GM21367 (cell line): Measurements from ENCODE around the gene PCYT2.

ENCODE experiments used
- ATAC-seq: cut with Tn5 transposase; IDR thresholded peaks from one replicate; pipeline ENCODE4 v1.9.1; 2021; ENCODE audit not compliant: unreplicated experiment

Gene PCYT2

GRCh38 chr17:81914103-81914850 is 3.1 kb upstream of the PCYT2 start:
- no peak for ATAC-seq

- no peak for ATAC-seq
These were observed 2.3 kb upstream of the PCYT2 start for GRCh38 chr17:81913394-81914102.

DNA sequence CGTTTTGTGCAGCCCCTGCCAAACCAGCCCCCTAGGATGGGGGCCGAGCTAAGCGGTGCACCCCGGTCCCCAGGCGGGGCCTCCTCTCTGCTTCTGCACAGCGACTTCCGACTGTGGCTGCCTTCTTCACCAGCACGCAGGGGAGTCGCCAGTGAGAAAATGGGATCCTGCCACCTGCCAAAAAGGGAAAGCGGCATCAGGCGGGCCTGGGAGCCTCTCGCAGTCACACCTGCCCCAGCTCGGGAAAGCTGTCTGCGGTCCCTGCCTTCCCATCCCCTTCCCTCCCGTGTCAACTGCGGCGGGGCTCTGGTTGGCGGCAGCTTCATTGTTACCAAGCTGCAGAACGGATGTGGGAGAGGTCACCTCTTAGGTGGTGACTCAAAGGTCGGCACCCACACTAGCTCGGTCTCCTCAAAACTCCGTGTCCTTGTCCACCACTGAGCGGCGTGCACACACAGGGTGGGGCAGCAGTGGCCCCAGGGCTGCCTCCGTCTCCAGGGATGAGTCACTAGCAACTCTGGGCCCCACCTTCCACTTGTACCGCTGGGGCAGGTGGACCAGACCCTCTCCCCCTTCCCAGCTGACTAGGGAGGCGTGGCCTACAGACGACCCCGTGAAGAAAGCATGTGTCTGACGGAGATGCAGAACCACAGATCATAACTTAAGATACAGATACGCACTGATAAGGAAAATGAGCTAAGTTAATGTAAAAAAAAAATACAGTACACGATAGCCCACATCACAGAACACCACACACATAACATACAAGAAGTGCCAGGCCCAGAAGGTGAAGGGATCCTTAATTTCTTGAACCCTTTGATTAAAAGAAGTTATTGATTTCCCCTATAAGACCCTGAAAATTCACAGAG is 1.5 kb upstream of the PCYT2 start:
- ATAC-seq: no peak

GRCh38 chr17:81911969-81912368 is 770 bp upstream of the PCYT2 start:
- ATAC-seq: no peak

- ATAC-seq: no peak
These were observed 341 bp downstream of the PCYT2 start for GRCh38 chr17:81910840-81911276.

- no peak for ATAC-seq
These were observed 996 bp downstream of the PCYT2 start for GRCh38 chr17:81909966-81910839.

DNA sequence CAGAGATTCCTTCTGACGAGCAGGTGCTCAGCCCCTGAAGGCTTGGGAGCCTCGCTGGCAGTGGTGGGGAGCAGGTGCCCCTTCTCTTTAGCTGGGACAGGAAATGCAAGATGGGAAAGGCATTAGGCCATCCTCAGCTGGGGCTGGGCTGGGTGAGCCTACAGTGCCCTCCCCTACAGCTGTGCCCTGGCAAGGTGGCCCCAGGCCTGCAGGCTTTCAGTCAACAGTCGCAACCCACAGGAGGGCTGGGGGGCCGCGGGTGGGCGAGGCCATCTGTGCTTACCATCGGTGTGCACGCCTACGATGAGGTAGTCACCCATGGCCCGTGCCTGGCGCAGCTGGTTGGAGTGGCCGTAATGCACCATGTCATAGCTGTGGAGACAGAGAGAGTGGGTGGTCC is 2.0 kb downstream of the PCYT2 start:
- ATAC-seq: no peak

DNA sequence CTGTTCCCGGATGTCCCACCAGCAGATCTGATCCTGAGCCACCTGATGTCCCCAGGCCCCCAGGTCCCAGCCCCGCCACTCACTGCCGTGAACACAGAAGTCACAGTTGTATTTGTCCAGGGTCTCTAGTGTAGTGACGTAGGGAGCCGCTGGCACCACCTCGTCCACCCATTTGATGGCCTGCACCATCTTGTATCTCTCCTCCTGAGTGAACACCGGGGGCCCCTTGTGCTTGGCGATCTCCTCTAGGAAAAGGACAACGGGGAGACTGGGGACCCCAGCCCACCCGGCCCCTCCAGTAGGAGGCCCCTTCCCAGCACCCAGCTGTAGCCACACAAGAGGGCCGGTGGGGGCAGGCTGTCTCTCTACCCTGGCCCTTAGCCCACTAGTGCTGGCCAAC is 2.4 kb downstream of the PCYT2 start:
- ATAC-seq: no peak

DNA sequence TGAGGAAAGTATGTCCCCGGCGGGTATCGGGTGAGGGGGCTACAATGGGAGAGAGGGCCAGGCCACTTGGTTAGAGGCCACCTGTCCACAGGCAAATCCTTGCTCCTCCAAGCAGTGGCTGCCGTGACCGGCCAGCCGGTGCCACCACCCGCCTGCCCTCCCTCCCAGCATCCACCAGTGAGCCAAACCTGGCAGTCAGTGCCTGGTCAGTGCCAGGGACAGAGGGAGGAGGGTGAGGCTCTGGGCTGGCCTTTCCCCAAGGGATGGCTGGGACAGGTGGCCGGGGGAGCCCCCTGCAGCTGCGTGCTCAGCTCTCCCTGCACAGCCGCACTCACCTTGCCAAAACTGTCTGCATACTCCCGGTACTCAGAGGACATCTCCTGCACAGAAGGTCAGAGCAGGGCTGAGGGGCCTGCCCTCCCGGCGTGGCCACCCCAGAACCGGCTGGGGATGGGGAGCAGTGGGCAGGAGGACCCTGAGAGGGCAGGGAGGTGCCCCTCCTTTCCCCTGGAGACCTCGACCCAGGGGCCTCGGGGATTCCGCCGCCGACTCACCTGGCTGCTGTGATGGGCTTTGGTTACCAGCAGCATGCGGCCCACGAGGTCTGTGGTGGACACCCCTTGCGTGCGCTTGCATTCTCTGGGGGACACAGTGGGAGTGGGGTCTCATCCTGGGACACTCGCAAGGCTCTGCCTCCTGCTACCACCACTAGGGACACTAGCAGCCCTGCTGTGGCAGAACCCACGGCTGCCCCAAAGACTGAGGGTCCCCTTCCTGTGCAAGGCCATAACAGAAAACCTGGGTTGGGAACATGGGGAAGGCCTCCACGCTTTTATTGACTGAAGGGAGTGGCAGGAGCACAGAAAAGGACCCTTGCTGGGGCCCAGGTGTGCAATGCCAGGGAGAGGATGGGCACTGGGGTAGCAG is 3.7 kb downstream of the PCYT2 start:
- no peak for ATAC-seq

- no peak for ATAC-seq
These were observed 4.6 kb downstream of the PCYT2 start for GRCh38 chr17:81906476-81907218.

GRCh38 chr17:81905993-81906392 is 5.2 kb downstream of the PCYT2 start:
- no peak for ATAC-seq

GRCh38 chr17:81905424-81905875 is 5.7 kb downstream of the PCYT2 start:
- ATAC-seq: no peak

DNA sequence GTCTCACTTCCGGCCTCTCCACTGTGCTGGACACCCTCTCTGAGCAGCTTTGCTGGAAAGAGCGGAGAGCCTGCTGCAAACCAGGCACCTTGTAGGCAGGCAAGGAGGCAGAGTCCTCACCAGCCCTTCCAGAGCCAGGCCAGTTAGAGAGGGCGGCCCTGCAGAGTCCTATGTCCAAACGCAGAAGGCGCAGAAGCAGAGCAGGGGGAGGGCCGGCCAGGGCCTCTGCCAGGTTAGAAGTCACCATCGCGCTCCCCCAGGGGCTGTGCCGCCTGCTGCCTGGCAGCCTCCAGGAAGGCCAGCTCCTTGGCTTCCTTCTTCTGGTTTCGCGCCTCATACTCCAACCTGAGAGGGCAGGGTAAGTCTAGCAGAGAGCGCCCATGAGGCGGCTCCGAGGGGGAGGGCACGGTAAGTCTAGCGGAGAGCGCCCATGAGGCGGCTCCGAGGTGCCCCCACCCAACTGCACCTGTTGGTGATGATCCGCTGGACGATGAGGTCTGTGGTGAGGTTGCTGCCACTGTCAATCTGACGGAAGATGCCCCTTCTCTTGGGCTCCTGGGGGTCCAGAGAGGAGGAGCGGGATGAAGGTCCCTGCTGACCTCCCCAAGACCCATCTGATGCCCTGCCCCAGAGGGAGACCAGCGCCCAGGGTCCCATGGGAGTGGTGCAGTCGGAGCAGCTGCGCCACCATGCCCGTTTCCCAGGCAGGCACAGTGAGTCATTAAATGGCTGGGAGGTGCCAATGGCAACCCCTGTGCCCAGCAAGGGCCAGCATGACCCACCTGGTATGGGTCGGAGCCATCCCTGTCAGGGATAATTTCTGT is 6.4 kb downstream of the PCYT2 start:
- no peak for ATAC-seq

DNA sequence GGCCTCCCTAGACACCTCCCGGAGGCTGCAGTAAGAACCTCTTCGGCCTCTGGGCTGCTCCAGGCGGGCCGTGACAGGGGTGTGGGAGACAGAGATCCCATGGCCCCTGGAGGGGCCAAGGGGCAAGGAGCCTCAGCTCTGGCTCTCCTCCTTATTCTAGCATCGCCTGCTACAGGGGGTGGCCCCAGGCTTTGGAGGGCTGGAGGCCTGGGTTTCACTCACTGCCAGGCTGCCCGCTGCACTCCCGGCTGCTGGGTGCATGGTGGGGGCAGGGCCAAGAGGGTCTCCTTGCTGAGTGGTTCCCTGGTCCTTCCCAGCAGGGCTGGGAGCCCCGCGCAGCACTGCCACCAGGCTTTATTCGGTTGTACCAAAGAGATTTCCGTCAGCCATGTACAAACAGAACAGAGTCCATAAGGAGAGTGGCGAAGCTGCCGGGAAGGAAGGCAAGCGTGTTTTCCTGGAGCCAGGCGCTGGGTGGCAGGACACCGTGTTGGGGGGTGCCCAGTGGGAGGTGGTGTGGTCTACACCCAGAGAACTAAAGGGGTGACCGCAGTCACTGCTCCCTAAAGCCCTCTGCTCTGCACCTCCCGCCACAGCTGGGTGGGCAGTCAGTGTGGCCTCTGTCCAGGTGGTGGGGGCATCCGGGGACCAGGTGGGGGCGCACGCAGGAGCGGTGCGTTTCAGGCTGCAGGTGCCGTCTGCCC is 7.2 kb downstream of the PCYT2 start:
- no peak for ATAC-seq

- ATAC-seq: no peak
These were observed 7.8 kb downstream of the PCYT2 start for GRCh38 chr17:81903415-81903831.

DNA sequence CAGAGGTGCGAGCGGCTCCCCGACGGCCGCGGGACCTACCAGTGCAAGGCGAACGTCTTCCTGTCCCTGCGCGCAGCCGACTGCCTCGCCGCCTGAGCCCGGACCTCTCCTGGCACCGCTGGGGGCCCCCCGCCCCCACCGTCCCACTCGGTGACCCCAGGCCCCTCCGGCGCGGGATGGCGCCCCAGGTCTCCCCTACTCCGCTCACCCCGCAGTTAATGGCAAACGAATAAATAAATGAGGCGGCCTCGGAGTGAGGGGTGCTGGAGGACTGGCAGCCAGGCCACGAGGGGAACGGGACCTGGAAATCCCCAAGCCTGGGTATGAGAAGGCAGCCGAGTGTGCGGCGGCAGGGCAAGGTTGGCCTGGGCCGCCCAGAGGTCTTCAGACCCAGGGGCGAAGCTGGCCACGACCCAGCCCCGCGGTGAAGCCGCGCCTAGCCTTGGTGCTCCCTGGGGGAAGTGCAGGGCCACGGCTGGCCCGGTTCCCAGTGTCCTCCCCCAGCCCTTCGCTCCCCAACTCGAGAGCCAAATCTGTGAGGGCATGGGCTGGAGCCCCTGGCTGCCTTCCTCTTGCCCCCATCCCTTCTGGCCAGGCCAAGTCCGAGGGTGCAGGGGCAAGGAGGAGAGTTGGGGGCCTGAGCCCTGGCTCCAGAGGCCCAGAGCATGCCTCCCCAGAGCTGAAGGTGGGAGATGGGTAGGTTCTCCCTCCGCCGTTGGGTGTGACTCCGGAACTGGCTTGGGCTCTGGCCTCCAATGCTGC is 8.4 kb downstream of the PCYT2 start:
- ATAC-seq: no peak
